Left ventricle myocardium inferior (tissue), 1 donor: ENCODE data around the gene LDB2. TPM values are rescaled to one million over a fixed set of nuclear protein-coding genes. Genes with fewer than 3 reads are reported as not detected.

Experiments used
- DNase-seq: peaks from one replicate; pipeline ENCODE4 v3.0.0-alpha.2; 2020
- H3K27ac ChIP-seq: fragments of 200-600 bp; replicated peaks from 2 replicates; pipeline ENCODE4 v1.8.0; 2021
- H3K27me3 ChIP-seq: fragments of 200-600 bp; 2 replicates; pipeline ENCODE4 v1.8.0; 2021; ENCODE audit warnings: low read depth
- H3K36me3 ChIP-seq: fragments of 200-600 bp; 2 replicates; pipeline ENCODE4 v1.8.0; 2021
- H3K4me1 ChIP-seq: fragments of 200-600 bp; 2 replicates; pipeline ENCODE4 v1.8.0; 2021
- H3K4me3 ChIP-seq: fragments of 200-600 bp; 2 replicates; pipeline ENCODE4 v1.8.0; 2021; ENCODE audit warnings: mild to moderate bottlenecking, moderate library complexity
- H3K9me3 ChIP-seq: fragments of 200-600 bp; replicated peaks from 2 replicates; pipeline ENCODE4 v1.8.0; 2021
- intact Hi-C: fragments of 100-400 bp; cut with micrococcal nuclease; formaldehyde crosslinking; loops from one replicate; pipeline ENCODE4 v1.11.0; 2022
- total RNA-seq: library from RNA; stranded (reverse); fragmentation: NEBNext Ultra II Directional; extraction: Animal tissue kit (Norgen Biotek cat#: 25700); gene quantifications from one replicate; pipeline ENCODE4 v1.2.1, GENCODE V29; 2021
- TF ChIP-seq, protein P1 (sequence below): fragments of 200-600 bp; IDR thresholded peaks from 2 replicates; pipeline ENCODE4 v1.8.0; 2021; ENCODE audit warnings: antibody characterized with exemption, mild to moderate bottlenecking, borderline replicate concordance
- donor health status: DM: no; HTN: yes; CAD: no; lungs with severe emphysema.

Gene LDB2
- total RNA-seq, 1 donor from 2014 or later = 29.6 TPM

DNA sequence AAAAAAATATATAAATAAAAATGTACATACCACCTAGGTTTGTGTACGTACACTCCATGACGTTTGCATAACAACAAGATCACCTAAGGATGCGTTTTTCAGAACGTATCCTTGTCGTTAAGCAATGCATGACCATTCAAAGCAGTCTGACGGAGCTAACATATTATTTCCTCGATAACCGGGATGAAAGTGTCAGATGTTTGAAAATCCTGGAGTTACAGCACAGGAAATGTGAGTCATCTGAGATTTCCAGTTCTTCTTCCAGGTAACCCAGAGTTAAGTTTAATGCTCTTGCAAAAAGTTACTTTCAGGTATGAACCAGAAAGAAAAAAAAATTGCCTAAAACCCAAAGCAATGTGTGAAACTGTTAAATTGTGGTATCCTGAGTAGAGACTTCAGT lies 107.9 kb downstream of the LDB2 start:
- TF ChIP-seq, protein P1, sequence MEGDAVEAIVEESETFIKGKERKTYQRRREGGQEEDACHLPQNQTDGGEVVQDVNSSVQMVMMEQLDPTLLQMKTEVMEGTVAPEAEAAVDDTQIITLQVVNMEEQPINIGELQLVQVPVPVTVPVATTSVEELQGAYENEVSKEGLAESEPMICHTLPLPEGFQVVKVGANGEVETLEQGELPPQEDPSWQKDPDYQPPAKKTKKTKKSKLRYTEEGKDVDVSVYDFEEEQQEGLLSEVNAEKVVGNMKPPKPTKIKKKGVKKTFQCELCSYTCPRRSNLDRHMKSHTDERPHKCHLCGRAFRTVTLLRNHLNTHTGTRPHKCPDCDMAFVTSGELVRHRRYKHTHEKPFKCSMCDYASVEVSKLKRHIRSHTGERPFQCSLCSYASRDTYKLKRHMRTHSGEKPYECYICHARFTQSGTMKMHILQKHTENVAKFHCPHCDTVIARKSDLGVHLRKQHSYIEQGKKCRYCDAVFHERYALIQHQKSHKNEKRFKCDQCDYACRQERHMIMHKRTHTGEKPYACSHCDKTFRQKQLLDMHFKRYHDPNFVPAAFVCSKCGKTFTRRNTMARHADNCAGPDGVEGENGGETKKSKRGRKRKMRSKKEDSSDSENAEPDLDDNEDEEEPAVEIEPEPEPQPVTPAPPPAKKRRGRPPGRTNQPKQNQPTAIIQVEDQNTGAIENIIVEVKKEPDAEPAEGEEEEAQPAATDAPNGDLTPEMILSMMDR = no peak
- no peak for DNase-seq
- no peaks in the 10 kb centered on the region for H3K27me3 ChIP-seq
- H3K27ac ChIP-seq = no peak overlapping the region
- no peaks in the 10 kb centered on the region for H3K36me3 ChIP-seq
- intact Hi-C loops = no loop called here
- no peaks in the 10 kb centered on the region for H3K9me3 ChIP-seq
- peaks cover 21% of the 10 kb centered on the region for H3K4me1 ChIP-seq
- H3K4me3 ChIP-seq = no peak overlapping the region

DNA sequence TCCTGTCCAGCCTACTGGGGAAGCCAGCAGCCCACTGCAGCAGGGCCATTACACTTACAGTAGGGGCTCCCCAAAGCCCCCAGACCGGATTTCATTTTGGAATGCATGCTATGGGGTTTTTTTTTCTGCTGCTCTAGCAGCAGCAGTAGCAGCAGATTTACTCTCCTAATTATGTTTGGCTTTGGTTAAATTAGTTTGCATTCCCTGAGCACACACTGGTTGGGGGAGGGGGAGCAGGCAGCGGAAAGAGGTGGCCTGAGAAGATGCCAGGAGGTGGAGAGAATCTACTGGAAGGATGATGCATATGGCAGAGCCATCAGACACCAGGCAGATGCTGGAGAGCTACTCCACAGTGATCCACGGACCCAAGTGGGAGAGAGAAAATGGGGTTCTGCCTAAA lies 109.6 kb downstream of the LDB2 start:
- peaks cover 10% of the 10 kb centered on the region for H3K4me1 ChIP-seq
- H3K9me3 ChIP-seq = no peaks in the 10 kb centered on the region
- no peaks in the 10 kb centered on the region for H3K36me3 ChIP-seq
- no peaks in the 10 kb centered on the region for H3K27me3 ChIP-seq
- TF ChIP-seq, protein P1 = no peak
- no peak overlapping the region for H3K27ac ChIP-seq
- H3K4me3 ChIP-seq = no peak overlapping the region
- intact Hi-C loops = no loop called here
- DNase-seq = no peak

DNA sequence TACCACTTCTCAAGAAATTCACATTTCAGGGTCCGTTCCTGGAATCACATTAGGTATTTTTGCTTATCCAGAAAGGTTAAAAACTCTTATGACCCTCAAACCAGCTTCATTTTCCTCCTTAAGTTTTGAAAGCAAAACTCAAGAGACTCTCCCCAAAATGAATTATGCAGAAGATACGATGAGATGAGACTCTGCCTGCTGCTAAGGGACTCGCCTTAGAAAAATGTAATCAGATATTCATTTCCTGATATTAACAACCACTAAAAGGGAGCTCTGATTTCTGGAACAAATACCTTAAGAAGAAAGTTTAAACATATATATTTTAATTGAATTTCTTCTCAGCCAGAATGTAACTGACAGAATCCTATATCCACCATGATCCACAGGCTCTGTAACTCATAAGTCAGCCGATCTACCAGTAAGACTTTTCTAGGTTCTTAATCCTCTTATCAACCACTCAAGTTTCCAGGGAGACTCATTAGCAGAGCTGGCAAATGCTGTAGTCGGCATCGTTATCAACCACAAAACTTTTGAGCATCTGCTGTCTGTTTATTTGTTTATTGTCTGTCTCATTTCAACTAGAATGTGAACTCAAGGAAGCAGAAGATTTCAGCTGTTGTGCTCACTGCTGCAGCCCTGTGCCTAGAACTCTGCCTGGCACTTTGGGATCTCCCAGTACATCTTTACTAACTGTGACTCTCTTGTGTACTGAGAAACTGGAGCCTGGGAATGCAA lies 112.5 kb downstream of the LDB2 start:
- peaks cover 8% of the 10 kb centered on the region for H3K4me1 ChIP-seq
- intact Hi-C loops = no loop called here
- TF ChIP-seq, protein P1 = no peak
- DNase-seq = no peak
- H3K27me3 ChIP-seq = no peaks in the 10 kb centered on the region
- no peak overlapping the region for H3K4me3 ChIP-seq
- no peaks in the 10 kb centered on the region for H3K36me3 ChIP-seq
- H3K27ac ChIP-seq = no peak overlapping the region
- H3K9me3 ChIP-seq = no peaks in the 10 kb centered on the region

DNA sequence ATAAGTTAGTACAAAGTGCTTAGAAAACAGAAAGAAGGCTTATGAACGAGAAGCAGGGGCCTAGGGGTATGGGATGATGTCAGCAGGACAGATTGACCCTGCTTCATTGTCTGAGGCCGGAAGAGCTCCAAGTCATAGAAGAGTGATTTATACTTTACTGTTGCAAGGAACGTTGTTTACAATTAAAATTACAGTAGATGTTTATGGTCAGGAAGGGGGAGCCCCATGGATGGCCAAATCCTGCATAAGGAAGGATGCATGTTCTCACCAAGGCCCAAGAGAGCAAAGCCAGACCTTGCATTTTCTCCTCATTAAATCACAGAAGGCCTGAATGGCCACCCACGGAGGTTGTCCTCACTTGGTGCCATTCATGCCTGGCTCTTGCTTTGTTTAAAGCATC lies 115.3 kb downstream of the LDB2 start:
- TF ChIP-seq, protein P1 = no peak
- H3K4me1 ChIP-seq = no peaks in the 10 kb centered on the region
- intact Hi-C loops = no loop called here
- no peaks in the 10 kb centered on the region for H3K9me3 ChIP-seq
- no peak for DNase-seq
- H3K27me3 ChIP-seq = no peaks in the 10 kb centered on the region
- no peak overlapping the region for H3K27ac ChIP-seq
- H3K4me3 ChIP-seq = no peak overlapping the region
- H3K36me3 ChIP-seq = no peaks in the 10 kb centered on the region

DNA sequence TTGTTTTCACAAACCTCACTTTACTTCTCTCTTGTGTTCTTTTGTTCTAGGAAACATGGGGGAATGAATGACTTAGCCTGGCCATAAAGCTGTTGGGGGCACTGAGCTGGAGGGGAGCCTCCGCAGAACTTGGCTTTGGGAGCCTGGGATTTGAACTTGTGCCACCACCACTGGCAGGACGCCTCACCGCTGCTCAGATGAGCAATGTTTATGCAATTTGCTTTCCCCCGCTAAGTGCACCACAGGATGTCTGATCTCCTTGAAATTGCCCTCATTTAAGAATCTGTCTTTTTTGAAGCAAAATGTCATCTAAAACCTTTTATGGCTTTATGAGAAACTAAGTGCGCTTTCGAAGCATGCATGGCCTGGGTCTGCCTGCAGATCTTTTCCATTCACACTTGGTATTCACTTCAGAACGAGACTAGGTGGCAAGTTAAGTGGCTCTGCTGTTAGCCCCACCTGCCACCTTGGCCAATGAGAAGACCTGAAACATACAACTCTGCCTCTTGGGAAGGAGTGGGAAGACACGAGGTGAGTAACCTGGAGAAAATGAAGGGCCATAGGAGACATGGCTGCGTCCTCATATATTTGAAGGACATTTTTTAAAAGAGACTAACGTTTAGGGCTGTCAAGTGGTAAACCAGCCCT lies 119.3 kb downstream of the LDB2 start:
- H3K4me1 ChIP-seq = no peaks in the 10 kb centered on the region
- no peaks in the 10 kb centered on the region for H3K9me3 ChIP-seq
- intact Hi-C loops = no loop called here
- TF ChIP-seq, protein P1 = no peak
- H3K27me3 ChIP-seq = no peaks in the 10 kb centered on the region
- H3K4me3 ChIP-seq = no peak overlapping the region
- H3K36me3 ChIP-seq = peaks cover 7% of the 10 kb centered on the region
- no peak overlapping the region for H3K27ac ChIP-seq
- DNase-seq = no peak
